Epithelial cell of prostate (primary cell): ENCODE data around the gene PPP1R7.

Experiments
- DNase-seq: peaks from one replicate; pipeline ENCODE4 v3.0.0-alpha.2; 2011; ENCODE audit warnings: low read depth, low spot score
- H3K27ac ChIP-seq: fragments of 450-650 bp; 2 replicates; pipeline ENCODE4 v1.5.1; 2017; ENCODE audit warnings: mild to moderate bottlenecking

PPP1R7 gene

DNA sequence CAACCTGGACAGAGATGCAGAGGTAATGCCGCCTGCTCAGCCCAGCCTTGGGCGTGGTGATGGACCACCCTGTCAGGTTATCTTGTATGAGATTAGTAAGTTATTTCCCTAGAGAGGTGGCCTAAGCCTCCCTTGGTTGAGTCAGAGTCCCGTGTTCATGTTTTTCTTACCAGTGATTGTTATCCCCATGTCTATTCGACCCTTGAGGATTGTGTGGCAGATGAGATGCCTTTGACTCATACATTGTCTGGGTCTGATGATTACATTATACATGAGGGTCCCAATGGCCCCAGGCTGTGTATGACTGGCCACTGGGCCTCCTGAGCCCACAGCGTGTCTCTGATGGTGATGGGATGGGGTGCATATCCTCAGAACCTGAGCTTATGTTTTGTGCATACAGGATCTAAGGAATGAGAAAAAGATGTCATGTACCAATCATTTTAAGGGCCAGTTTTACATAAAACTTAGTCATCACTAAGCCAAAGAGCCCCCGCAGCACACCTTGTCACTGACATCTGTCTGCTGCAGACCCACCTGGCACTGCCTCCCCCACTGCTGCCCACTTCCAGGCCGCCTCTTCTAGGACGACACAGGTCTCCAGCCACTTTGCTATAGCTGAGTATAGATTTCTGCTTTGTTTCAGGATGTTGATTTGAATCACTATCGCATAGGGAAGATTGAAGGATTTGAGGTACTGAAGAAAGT is 7.7 kb downstream of the PPP1R7 start:
- no peak overlapping the region for H3K27ac ChIP-seq
- DNase-seq: no peak

DNA sequence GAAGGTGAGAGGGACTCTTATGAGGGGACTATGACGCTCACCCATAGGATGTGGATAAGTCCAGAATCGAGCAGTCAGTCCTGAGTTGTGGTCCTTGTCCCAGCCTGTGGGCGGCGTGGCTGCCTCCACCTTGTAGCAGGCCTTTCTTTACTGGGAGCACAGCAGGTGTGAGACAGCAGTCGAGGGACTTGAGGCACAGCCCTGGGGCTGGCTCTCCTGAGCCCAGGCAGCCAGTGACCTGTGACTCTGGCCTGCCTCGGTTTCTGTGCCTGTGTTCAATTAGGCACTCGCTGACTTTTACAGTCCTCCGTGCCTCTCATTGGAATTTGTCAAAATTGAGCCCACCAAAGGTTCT is 8.3 kb downstream of the PPP1R7 start:
- no peak overlapping the region for H3K27ac ChIP-seq
- DNase-seq: no peak

DNA sequence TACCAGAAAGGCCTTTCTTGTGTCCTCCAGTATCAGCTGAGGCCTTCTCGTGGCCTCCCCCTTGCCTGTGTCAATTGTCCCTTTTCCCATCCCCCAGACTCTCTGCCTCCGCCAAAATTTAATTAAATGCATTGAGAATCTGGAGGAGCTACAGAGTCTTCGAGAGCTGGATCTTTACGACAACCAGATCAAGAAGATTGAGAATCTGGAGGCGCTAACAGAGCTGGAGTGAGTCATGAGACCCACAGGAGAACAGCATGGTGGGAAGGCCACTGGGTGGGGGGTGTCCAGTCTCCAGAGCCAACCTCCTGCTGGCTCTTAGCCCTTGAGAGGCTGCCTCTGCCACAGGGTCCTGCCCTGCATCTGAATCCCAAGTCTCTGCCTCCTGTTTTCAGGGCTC is 8.8 kb downstream of the PPP1R7 start:
- no peak for DNase-seq

DNA sequence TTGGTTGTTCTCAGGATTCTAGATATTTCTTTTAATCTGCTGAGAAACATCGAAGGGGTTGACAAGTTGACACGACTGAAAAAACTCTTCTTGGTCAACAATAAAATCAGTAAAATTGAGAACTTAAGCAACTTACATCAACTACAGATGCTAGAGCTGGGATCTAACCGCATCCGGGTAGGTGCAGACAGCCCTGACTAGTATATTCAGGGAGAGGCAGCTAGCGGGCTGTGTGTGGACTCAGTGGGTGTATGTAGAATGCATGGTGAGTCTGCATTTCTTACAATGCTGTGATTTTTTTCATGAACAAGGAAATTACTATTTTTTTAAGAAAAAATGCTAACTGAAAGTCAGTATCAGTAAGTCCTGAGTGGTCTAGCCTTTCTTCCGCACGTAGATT is 10.1 kb downstream of the PPP1R7 start:
- H3K27ac ChIP-seq: no peak overlapping the region
- DNase-seq: no peak

More for the DNA sequence above, 8.8 kb downstream of the PPP1R7 start:
- no peak overlapping the region for H3K27ac ChIP-seq

DNA sequence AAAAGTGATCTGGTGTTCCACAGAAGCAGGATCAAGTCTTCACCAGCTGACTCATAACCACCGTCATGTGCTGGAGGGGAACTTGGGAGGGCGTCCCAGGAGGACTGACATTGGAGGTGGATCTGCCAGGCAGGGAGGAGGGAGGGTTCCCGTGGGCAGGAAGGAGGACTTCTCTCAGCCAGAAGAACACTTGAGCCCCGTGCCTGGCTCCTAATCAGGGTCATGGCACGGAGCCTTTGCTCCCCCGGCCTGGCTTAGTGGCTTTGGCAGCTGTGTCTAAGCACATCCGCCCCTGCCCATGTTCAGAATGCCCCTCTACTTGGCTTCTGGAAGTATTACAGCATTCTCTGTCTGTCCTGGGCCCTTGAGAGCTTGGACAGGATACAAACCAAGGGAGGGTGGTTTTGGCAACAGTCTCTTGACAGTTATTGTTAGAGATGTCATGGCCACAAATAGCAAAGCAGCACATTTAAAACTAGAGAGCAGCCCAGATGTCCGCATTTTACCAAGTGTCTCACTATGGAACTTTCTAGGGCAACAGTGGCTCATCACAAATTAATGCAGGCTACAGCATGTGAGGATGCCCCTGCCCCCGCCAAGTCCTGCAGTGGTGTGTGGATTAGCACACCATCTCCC is 11.5 kb downstream of the PPP1R7 start:
- DNase-seq: no peak
- H3K27ac ChIP-seq: no peak overlapping the region

DNA sequence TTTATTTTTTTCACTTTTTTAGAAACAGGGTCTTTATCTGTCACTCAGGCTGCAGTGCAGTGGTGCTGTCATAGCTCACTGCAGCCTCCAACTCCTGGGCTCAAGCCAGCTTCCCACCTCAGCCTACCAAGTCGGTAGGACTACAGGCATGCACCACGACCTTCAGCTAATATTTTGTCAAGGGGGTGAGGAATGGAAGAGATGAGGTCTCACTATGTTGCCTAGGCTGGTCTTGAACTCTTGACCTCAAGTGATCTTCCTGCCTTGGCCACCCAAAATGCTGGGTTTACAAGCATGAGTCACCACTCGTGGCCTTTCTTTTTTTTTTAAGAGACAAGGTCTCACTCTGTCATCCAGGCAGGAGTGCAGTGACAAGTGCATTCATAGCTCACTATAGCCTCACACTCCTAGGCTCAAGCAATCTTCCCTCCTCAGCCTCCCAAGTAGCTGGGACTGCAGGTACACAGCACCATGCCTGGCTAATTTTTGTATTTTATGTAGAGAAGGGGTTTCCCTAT is 13.4 kb downstream of the PPP1R7 start:
- no peak for DNase-seq
- no peak overlapping the region for H3K27ac ChIP-seq

DNA sequence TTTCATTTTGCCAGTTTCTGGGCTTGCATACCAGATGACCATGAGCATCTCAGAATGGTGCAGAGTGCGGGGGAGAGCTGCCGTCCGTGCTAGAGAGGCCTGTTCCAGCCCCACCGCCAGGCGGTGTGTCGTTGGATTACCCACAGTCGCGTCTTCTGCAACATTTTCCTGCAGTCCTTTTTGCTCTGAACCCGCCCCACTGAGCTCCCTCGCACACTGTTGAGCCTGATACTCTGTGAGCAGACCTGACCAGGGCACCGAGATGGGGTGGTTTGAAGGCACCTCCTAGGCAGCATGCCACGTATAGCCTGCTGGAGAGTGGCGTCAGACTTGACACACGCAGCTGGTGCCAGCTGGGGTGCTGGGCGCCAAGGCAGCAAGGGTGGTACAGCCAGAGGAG is 18.1 kb downstream of the PPP1R7 start:
- H3K27ac ChIP-seq: no peak overlapping the region
- DNase-seq: no peak

DNA sequence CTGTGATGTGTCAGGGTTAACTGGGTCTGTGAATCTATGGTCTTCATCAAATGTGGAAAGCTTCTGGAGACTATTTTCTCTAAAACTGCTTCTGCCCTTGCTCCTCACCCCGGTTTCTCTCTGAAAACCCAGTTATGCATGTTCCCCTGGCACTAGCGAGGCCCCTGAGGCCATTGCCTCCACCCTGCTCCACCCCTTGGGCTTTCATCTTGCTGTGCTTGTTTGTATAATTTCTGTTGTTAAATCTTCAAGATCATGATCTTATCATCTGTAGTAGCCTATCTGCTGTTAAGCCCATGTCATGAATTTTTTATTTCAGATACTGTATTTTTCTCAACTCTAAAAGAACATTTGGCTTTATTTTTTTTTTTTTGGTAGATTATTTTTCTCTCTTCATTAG is 23.3 kb downstream of the PPP1R7 start:
- H3K27ac ChIP-seq: no peak overlapping the region
- no peak for DNase-seq

DNA sequence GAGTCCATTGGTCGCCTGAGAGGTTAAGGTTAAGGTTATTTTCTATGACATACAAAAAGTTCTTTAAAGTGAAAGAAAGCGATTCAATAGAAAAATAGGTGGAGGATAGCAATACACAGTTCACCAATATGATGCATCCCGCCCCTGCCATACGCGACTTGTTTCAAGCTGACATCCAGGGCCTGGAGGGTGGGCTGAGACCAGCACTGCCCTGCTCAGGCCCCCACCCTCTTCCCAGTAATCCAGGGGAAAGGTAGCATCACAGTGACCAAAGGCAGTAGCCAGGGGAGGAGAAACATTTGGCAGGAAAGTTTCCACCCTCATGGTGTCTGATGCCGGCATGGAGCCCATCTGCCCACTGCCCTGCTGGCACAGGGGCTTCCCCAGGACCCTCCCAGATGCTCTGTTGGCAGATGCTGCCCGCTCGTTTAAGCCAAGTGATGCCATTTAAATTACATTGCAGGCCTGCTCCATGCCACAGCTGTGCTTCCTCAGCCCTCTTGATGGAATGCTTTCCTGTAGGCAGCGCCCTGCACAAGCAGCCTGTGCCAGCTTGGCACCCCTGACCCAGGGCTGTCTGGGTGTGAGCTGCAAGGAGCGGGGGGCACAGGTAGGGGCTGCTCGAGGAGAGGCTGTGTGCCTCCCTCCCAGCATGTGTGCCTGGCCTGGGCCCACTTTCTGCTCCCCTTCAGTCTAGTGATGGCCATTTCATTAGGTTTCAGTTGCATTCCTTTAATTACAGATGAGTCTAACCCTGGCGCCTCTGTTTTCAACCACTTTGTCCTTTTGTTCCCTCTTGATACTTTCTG is 27.5 kb downstream of the PPP1R7 start:
- no peak for DNase-seq
- no peak overlapping the region for H3K27ac ChIP-seq

DNA sequence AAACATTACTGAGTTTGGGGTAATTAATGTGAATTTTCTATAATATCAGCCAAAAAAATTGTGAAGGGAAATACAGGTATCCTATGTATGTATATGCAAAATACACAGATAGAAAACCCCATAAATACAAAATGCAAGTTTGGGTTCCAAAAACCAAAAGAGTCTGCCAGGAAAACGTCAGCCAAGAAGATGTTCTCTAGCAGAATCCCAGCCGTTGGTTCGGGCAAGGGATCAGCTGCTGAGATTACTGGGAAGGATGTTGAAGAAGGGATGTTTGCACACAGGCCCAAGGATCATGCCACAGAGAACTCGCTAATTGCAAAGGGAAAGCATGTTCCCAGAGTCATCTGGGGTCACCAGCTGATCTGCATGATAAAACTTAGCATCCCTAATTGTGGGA is 28.7 kb downstream of the PPP1R7 start:
- no peak for DNase-seq
- no peak overlapping the region for H3K27ac ChIP-seq

DNA sequence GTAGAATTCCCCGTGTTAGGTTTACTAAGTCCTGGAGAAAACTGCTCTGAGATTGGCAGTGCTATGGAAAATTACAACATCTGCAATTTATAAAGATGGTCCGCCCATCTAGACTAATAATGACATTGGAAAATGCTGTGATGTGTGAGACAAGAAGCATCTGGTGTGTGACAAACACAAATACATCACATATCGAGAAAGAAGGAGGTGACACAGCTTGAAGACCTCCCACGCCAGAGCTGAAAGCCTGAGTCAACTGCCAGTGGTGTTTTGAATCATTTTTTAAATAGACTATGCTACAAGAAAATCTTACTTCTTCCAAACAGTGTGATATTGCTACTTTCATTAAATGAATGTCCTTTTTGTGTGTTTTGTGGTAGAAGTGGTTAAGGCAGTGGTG is 29.6 kb downstream of the PPP1R7 start:
- DNase-seq: no peak

DNA sequence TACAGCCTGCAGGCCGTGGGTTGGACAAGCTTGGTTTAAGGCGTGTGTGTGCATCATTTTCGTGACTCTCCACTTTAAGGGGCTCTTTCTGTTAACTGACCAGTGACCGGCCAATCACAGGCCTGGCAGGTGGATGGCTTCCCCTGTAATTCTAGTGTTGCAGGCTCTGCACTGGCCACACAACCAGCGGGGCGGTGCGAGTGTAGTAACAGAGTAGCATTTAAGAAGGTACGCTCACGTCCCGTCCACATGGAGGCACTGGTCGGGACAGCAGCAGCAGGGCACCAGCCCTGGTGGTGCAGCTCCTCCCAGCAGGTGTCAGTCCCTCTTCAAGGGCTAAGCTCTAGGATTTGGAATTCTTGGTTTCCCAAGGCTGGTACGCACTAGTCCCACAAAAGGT is 30.2 kb downstream of the PPP1R7 start:
- no peak overlapping the region for H3K27ac ChIP-seq
- no peak for DNase-seq

More for the DNA sequence above, 29.6 kb downstream of the PPP1R7 start:
- H3K27ac ChIP-seq: no peak overlapping the region

DNA sequence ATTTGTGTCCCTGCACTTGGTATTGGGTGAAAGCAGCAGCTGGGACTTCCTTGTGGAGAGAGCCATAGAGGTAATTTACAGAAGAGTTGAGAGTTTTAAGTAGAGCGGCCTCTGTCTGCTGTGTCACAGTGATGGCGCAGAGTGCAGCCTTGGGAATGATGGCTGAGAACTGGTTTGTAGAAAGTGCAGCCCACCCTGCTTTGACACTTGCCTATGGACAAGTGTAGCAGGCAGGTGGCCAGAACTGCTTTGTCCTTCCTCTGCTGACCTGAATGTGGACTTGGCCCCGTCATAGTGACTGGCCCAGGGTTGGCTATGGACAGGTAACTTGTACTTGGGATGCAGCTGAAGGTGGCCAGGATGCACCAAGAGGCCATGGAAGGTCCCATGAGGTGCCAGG is 31.9 kb downstream of the PPP1R7 start:
- DNase-seq: no peak
- no peak overlapping the region for H3K27ac ChIP-seq

DNA sequence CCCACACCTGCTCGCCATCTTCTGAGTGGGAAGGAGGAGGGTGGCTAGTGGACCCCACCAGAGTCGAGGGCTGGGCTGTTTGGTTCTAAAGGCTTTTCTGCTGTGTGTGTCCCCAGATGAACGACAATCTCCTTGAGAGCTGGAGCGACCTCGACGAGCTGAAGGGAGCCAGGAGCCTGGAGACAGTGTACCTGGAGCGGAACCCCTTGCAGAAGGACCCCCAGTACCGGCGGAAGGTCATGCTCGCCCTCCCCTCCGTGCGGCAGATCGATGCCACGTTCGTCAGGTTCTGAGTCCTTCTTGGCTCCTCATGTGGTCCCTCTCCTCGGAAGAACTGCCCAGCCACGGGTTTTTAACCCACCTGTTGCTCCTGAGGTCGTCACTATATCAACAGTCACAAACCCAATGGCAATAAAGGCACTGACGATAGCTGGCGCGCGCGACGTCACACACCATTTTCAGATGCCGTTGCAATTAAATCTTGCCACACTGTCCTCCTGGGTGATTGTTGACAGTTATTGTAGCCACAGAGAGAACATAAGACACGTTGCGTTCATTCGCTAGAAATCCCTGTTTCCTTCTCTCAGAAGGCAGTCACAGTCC is 32.4 kb downstream of the PPP1R7 start:
- no peak for DNase-seq
- H3K27ac ChIP-seq: no peak overlapping the region

DNA sequence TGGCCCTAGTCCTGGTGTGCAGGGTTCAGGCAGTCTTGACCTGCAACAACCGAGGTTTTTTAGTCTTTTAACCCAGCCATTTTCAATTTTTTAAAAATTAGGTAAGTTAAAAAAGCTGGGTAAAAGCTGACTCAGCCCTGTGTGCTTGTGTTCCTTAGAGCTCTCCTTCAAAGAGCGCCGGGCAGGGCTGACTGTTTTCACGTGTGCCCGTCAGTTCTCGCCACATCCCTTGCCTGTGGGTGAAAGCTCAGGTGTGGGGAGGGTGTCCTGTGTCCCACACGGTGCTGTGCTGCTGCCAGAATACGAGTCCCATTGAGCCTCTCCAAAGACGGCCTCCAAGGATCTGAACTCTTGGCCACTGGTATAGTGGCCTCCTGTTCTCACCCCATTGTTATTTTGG is 33.0 kb downstream of the PPP1R7 start:
- no peak for DNase-seq

DNA sequence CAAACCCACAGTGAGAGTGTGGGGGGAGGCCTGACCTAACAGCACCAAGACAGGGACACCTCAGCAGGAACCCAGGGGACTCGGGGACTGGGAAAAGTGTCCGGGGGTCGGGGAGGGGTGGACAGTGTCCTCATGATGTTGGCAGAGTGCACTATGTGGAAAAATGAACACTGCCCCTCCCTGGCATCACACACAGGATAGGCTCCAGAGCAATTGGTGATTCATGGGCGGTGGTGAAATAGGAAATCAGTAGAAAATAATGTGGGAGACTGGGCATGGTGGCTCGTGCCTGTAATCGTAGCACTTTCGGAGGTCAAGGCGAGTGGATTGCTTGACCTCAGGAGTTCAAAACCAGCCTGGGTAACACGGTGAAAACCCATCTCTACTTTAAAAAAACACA is 34.6 kb downstream of the PPP1R7 start:
- DNase-seq: no peak
- no peak overlapping the region for H3K27ac ChIP-seq

More for the DNA sequence above, 33.0 kb downstream of the PPP1R7 start:
- no peak overlapping the region for H3K27ac ChIP-seq

DNA sequence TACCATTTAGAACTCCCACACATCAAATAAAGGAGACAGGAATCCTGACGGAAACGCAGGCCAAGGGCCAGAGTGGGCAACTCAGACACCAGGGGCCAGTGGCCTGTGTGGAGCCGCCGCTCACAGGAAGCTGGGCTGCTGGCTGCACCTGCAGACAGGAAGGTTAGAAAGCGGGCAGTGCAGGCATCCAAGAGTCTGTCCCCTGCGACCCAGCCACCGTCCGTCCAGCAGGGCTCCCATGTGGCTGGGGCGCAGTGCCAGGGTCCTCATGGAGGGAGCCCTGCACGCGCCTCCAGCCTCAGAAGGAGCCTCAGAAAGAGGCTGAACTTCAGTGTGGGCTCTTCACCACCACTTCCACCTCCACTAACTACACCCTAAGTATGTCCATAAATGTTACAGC is 35.7 kb downstream of the PPP1R7 start:
- no peak for DNase-seq
- H3K27ac ChIP-seq: no peak overlapping the region

DNA sequence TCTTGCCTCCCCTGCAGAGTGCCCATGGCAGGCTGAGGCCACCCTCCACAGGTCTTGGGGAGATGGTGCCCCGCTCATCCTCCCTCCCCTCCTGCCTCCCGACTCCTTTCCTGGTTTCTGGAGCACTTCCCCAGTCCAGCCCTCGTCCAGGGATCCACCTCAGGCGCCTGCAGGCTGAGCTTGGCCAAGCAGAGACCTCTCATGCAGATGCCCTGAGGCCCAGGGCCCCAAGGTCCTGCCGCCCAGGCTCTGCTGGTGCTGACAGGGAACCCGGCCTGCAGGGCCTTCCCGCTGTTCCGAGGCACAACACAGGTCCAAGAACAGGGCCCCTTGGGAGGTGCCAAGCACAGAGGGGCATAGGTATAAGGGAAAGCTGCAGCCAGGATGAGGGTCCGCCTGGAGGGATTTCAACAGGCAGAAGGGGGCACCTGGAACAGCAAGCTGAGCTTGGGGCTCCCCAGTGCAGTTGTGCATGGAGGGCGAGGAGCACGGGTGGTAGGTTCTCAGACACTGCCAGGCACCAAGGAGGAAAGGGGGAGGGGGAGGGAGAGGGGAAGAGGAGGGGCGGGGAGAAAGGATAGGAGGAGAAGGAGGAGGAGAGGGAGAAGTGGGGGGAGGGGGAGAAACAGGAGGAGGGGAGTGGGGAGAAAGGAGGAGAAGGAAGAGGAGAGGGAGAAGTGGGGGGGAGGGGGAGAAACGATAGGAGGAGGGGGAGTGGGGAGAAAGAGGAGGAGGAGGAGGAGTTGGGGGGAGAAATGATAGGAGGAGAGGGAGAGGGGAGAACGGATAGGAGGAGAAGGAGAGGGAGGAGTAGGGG is 37.0 kb downstream of the PPP1R7 start:
- DNase-seq: no peak
- no peak overlapping the region for H3K27ac ChIP-seq

DNA sequence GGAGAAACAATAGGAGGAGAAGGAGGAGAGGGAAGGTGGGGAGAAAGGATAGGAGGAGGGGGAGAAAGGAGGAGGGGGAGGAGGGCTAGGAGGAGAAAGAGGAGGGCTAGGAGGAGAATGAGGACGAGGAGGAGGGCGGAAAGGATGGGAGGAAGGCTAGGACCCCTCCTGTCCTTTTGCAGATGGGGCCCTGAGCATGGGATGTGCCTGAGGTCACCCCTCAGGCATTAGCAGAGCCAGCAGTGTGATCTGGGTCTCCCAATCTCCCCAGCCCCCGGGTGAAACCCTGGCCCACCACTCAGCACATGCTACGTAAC is 37.6 kb downstream of the PPP1R7 start:
- DNase-seq: no peak

More for the DNA sequence above, 37.6 kb downstream of the PPP1R7 start:
- no peak overlapping the region for H3K27ac ChIP-seq
